ENCODE measurements around the gene LIPM.
A peak's percentile ranks its signal among the peaks of the same experiment; 100 is the strongest.
"Not testable (repeated sequence)": the region's sequence is repeated elsewhere in the genome, so short reads cannot be mapped to it uniquely, and the experiment has no call there.

The LIPM gene

GRCh38 chr10:88804083-88804812 lies 1.7 kb downstream of the LIPM start:
- DNase-seq = no peak

GRCh38 chr10:88805361-88805760 lies 2.8 kb downstream of the LIPM start:
- DNase-seq = no peak

GRCh38 chr10:88805924-88806323 lies 3.4 kb downstream of the LIPM start:
- no peak for DNase-seq

GRCh38 chr10:88809621-88810020 lies 7.1 kb downstream of the LIPM start:
- DNase-seq = no peak

GRCh38 chr10:88810196-88810961 lies 7.8 kb downstream of the LIPM start:
- DNase-seq = peak; percentile 70

- DNase-seq = no peak
Measured at GRCh38 chr10:88813200-88813599, 10.7 kb downstream of the LIPM start.

GRCh38 chr10:88819290-88819689 lies 16.8 kb downstream of the LIPM start:
- DNase-seq = no peak

- DNase-seq = no peak
Measured at GRCh38 chr10:88820748-88821401, 18.3 kb downstream of the LIPM start.

- no peak for DNase-seq
Measured at GRCh38 chr10:88826388-88826787, 23.9 kb downstream of the LIPM start.

- DNase-seq = peak; percentile 21
Measured at GRCh38 chr10:88827671-88828070, 25.1 kb downstream of the LIPM start.

- DNase-seq = no peak
Measured at GRCh38 chr10:88828310-88828709, 25.8 kb downstream of the LIPM start.

- DNase-seq = peak; percentile 55
Measured at GRCh38 chr10:88830643-88831268, 28.2 kb downstream of the LIPM start.

- peak; percentile 77 for DNase-seq
Measured at GRCh38 chr10:88831709-88832108, 29.2 kb downstream of the LIPM start.

- no peak for DNase-seq
Measured at GRCh38 chr10:88832376-88832775, 29.8 kb downstream of the LIPM start.

- no peak for DNase-seq
Measured at GRCh38 chr10:88833156-88833555, 30.6 kb downstream of the LIPM start.

GRCh38 chr10:88833723-88834122 lies 31.2 kb downstream of the LIPM start:
- peak; percentile 31 for DNase-seq

GRCh38 chr10:88835096-88835909 lies 32.8 kb downstream of the LIPM start:
- peak; percentile 92 for DNase-seq

GRCh38 chr10:88835910-88836221 lies 33.3 kb downstream of the LIPM start:
- no peak for DNase-seq

GRCh38 chr10:88837632-88838031 lies 35.1 kb downstream of the LIPM start:
- DNase-seq = not testable (repeated sequence)

- no peak for DNase-seq
Measured at GRCh38 chr10:88838766-88839350, 36.3 kb downstream of the LIPM start.

- DNase-seq = no peak
Measured at GRCh38 chr10:88840104-88840503, 37.6 kb downstream of the LIPM start.

GRCh38 chr10:88840881-88841280 lies 38.4 kb downstream of the LIPM start:
- no peak for DNase-seq

Measured in activated CD4-positive, alpha-beta T cell treated with anti-CD3 and anti-CD28 coated beads, Interleukin-2, Interleukin-6, amounts not matched to agents 100 ng/mL and 50 ng/mL, durations not matched to agents 16 hours and 8 hours (primary cell).